RWPE2 (cell line): ENCODE data around the gene WASHC2A.
A peak's percentile ranks its signal among the peaks of the same experiment; 100 is the strongest.
"Not testable (repeated sequence)": the region's sequence is repeated elsewhere in the genome, so short reads cannot be mapped to it uniquely, and the experiment has no call there.

Source experiments
- ATAC-seq: fragments of 200-7000 bp; cut with Tn5 transposase; 3 replicates; pipeline ENCODE4 v1.9.1; 2021; ENCODE audit warnings: low read depth
- DNase-seq: peaks from one replicate; pipeline ENCODE4 v3.0.0-alpha.2; 2020; ENCODE audit warnings: low spot score
- H3K27ac ChIP-seq: fragments of 450-650 bp; 2 replicates; pipeline ENCODE4 v1.5.1; 2017; ENCODE audit warnings: mild to moderate bottlenecking; ENCODE audit not compliant: poor library complexity, severe bottlenecking
- H3K27me3 ChIP-seq: fragments of 250-450 bp; sonication (Bioruptor Pico); 2 replicates; pipeline ENCODE4 v1.5.1; 2021; ENCODE audit warnings: mild to moderate bottlenecking, moderate library complexity; ENCODE audit not compliant: insufficient read depth, poor library complexity, severe bottlenecking
- H3K36me3 ChIP-seq: fragments of 250-450 bp; sonication (Bioruptor Pico); 2 replicates; pipeline ENCODE4 v1.5.1; 2020; ENCODE audit warnings: low read depth, mild to moderate bottlenecking, moderate library complexity
- H3K4me1 ChIP-seq: fragments of 250-450 bp; sonication (Bioruptor Pico); 2 replicates; pipeline ENCODE4 v1.5.1; 2021; ENCODE audit warnings: mild to moderate bottlenecking, moderate library complexity; ENCODE audit not compliant: insufficient read depth, poor library complexity, severe bottlenecking
- H3K4me3 ChIP-seq: fragments of 250-450 bp; sonication (Bioruptor Pico); 2 replicates; pipeline ENCODE4 v1.5.1; 2021; ENCODE audit warnings: mild to moderate bottlenecking, moderate library complexity; ENCODE audit not compliant: severe bottlenecking
- H3K9me3 ChIP-seq: fragments of 250-450 bp; sonication (Bioruptor Pico); 2 replicates; pipeline ENCODE4 v1.5.1; 2021; ENCODE audit warnings: mild to moderate bottlenecking, moderate library complexity; ENCODE audit not compliant: severe bottlenecking
- TF ChIP-seq, protein P1 (sequence below): fragments of 450-650 bp; IDR thresholded peaks from one replicate; pipeline ENCODE4 v1.5.1; 2017; ENCODE audit warnings: mild to moderate bottlenecking, moderate library complexity; ENCODE audit not compliant: poor library complexity, severe bottlenecking

WASHC2A gene

DNA sequence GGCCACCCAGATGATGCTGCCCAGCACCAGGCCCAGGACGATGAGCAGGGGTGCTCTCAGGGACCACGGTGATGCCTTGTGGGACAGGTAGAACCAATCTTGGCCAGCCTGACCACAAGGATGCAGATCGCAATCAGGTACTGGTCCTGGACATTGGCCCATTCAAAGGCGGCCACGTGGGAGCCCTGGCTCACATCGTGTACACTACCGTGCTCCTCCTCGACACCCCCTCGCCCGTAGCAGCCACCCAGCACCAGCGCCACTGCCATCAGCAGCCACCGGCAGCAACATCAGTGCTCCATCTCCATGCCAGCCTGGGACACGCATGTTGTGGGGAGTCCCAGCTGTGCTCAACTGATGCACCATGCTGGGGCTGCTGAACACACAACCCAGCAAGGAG lies 40.6 kb upstream of the WASHC2A start:
- no peak for ATAC-seq
- Histone ChIP-seq H3K27ac (no peak overlapping the region), H3K36me3 (no peaks in the 10 kb centered on the region), H3K4me1 (no peaks in the 10 kb centered on the region), H3K4me3 (no peak overlapping the region), H3K9me3 (no peaks in the 10 kb centered on the region), H3K27me3 (peaks cover 4% of the 10 kb centered on the region)
- TF ChIP-seq, protein P1, sequence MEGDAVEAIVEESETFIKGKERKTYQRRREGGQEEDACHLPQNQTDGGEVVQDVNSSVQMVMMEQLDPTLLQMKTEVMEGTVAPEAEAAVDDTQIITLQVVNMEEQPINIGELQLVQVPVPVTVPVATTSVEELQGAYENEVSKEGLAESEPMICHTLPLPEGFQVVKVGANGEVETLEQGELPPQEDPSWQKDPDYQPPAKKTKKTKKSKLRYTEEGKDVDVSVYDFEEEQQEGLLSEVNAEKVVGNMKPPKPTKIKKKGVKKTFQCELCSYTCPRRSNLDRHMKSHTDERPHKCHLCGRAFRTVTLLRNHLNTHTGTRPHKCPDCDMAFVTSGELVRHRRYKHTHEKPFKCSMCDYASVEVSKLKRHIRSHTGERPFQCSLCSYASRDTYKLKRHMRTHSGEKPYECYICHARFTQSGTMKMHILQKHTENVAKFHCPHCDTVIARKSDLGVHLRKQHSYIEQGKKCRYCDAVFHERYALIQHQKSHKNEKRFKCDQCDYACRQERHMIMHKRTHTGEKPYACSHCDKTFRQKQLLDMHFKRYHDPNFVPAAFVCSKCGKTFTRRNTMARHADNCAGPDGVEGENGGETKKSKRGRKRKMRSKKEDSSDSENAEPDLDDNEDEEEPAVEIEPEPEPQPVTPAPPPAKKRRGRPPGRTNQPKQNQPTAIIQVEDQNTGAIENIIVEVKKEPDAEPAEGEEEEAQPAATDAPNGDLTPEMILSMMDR: no peak
- DNase-seq: no peak

DNA sequence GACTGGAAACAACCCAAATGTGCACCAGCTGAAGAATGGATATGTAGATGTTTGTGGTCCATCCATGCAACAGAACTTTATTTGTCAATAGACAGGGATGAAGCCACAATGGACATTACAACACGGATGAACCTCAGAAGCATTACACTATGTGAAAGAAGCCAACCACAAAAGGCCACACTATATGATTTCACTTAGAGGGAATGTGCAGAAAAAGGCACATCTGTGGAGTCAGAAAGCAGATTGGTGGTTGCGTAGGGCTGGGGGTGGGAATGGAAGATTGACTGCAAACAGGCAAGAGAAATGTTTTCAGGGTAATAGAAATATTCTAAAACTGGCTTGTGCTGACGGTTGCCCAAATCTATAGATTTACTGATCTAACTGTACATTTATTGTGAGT lies 34.3 kb upstream of the WASHC2A start:
- Histone ChIP-seq H3K27me3 (no peaks in the 10 kb centered on the region), H3K9me3 (no peaks in the 10 kb centered on the region), H3K4me3 (no peak overlapping the region), H3K27ac (no peak overlapping the region), H3K36me3 (no peaks in the 10 kb centered on the region), H3K4me1 (no peaks in the 10 kb centered on the region)
- DNase-seq: no peak
- TF ChIP-seq, protein P1: no peak
- ATAC-seq: 0 out of 3 replicates have a peak, but pooled peaks have one; percentile 29

DNA sequence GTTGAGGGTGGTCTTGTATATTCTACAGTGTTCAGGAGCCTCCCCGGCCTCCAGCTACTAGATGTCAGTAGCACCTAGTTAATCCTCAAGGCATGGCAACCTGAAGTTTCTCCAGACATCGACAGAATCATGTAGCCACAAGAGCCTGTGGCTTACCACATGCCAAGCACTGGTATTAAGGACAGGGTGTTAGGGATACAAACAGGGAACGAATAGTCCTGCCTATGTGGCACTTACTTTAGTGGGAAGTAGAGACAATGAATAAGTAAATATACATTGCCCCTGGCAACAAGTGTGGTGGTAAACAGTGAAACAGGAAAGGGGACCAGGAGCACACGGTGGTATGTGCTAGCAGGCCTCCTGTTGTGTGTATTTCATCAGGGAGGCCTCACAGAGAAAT lies 32.4 kb upstream of the WASHC2A start:
- H3K4me3 ChIP-seq, H3K27ac ChIP-seq, H3K4me1 ChIP-seq, H3K27me3 ChIP-seq, ATAC-seq, DNase-seq, H3K36me3 ChIP-seq, H3K9me3 ChIP-seq: not testable (repeated sequence)

DNA sequence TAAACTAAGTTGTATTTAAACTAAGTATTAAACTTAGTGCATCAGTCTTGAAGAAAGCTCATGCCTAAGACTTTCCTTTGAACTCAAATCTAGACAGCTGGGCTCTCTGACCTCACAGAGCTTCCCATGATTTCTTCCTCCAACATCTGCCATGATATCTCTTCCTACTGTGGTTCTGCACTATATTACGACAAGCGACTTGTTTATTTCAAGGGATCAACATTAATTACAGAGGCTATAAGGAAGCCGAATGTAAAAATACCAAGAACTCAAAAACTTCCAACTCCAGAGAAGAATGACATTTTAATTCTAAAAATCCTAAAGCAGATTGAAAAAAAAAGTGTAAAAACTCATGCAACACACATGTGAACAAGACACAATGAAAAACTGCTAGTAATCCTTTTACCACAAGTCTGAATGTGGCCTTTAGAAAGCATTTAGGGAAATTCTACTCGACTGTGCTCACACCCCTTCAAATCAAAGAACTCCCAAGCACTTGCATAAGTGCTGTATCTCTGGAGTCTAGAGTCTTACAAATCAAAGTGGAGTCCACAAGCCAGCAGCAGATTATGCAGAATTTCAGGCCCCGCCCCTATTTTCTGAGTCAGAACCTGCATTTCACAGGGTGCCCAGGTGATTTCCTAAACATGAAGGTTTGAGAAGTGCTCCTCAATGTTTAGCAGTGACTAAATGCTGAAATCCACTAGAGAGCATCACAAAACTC lies 22.7 kb upstream of the WASHC2A start:
- DNase-seq: no peak
- no peak overlapping the region for H3K4me3 ChIP-seq
- H3K27me3 ChIP-seq: no peaks in the 10 kb centered on the region
- no peaks in the 10 kb centered on the region for H3K4me1 ChIP-seq
- no peaks in the 10 kb centered on the region for H3K9me3 ChIP-seq
- no peak overlapping the region for H3K27ac ChIP-seq
- TF ChIP-seq, protein P1: no peak
- H3K36me3 ChIP-seq: no peaks in the 10 kb centered on the region
- no peak; the same call in 2 of the 3 replicates for ATAC-seq

DNA sequence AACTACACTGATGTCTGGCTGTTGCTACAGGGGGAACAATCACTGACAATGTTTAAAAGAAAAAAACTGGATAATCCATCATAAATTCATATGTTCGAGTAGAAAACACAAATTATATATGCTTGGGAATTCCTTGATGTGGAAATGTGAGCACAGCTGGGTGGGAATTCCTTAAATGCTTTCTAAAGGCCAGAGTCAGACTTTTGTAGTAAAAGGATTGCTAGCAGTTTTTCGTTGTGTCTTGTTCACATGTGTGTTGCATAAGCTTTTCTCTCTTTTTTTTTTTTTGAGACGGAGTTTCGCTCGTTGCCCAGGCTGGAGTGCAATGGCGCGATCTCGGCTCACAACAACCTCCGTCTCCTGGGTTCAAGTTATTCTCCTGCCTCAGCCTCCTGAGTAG lies 21.3 kb upstream of the WASHC2A start:
- not testable (repeated sequence) for H3K4me1 ChIP-seq, H3K27ac ChIP-seq, H3K27me3 ChIP-seq, DNase-seq, H3K4me3 ChIP-seq, H3K9me3 ChIP-seq, ATAC-seq, H3K36me3 ChIP-seq

DNA sequence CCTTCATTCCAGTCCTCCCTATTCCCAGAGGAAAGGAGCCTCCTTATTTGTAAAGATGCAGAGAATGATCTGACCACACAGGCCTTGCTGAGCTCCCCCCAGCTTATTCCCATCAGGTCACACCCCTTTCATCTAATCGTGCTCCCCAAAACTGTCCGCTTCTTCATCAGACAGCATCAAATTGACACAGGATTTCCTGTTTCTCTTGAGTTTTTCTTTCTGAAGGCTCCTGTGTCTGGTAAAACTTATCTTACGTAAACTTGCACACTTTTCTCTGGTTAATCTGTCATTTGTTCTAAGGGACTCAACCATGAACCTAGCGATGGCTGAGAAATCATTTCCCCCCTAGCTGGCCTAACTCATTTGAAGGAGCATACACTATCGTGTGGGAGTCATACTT lies 20.2 kb upstream of the WASHC2A start:
- H3K27ac ChIP-seq, H3K36me3 ChIP-seq, H3K4me3 ChIP-seq, H3K9me3 ChIP-seq, H3K27me3 ChIP-seq, DNase-seq, ATAC-seq, H3K4me1 ChIP-seq: not testable (repeated sequence)

DNA sequence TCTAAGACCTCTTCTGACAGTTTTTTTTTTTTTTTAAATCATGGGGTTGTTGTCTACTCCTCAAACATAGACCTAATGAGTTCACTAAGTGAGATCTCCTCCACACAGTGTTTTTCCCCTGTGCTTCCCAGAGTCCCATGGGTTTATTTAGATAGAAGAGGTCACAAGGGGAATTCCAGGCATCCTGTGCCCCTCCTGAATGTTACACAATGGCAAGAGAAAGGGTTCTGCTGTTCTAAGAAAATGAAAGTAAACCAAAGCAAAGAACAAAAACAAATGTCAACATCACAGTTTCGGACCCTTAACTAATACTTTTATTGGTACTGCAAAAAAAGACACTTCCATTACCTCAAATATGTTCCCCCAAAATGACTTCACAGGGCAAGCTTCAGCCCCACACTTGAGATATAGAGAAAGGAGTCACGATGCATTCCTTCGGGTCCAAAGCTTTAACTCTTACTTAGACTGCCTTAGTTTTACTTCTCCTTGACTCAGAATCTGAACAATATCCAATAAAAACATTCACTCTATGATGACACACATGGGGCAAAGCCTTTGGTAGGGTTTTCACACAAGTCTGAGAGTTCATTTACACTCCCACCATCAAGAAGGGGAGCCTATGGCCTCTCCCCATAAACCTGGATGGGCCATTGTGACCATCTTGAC lies 15.6 kb upstream of the WASHC2A start:
- not testable (repeated sequence) for H3K4me3 ChIP-seq, H3K36me3 ChIP-seq, DNase-seq, H3K9me3 ChIP-seq, ATAC-seq, H3K4me1 ChIP-seq, H3K27ac ChIP-seq, H3K27me3 ChIP-seq

DNA sequence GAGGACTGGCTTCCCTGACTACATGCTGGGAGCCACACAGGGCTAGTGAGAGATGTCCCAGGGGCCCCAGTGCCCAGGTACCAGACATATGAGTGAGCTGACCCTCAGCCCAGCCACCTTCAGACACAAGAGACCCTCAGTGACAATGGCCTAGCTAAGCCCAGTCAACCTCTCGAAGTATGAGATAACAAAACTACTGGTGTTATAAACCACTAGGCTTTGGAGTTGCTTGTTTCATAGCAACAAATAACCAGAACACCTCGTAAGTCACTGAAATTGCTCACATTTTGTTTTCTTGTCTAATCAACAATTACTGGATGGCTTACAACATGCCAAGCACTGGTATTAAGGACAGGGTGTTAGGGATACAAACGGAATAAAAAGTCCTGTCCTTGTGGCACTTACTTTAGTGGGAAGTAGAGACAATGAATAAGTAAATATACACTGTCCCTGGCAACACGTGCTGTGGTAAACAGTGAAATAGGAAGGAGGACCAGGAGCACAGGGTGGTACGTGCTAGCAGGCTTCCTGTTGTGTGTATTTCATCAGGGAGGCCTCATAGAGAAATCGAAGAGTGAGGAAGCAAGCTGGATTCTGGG lies 14.9 kb upstream of the WASHC2A start:
- H3K9me3 ChIP-seq, DNase-seq, H3K4me1 ChIP-seq, H3K4me3 ChIP-seq, H3K36me3 ChIP-seq, H3K27me3 ChIP-seq, H3K27ac ChIP-seq, ATAC-seq: not testable (repeated sequence)
